Peyer's patch (tissue), 4 donors: Measurements from ENCODE around the gene ADGRB3.

Source experiments
- POLR2A ChIP-seq, 2 donors: fragments of 450-650 bp; IDR thresholded peaks; one replicate each; pipeline ENCODE4 v1.5.1; 2017; ENCODE audit warnings: antibody characterized with exemption in 2 of 2, mild to moderate bottlenecking in 2 of 2, moderate library complexity in 2 of 2
- TF ChIP-seq, protein P1 (sequence below), 6 experiments: fragments of 450-650 bp in 4 of 6; fragments of 200-600 bp in 2 of 6; sonication (generic) in 1 of 6; IDR thresholded peaks; one replicate each; pipeline ENCODE4 v1.5.1; 2017 to 2019; ENCODE audit warnings: antibody characterized with exemption in 6 of 6, mild to moderate bottlenecking in 3 of 6, moderate library complexity in 1 of 6

GRCh38 chr6:69090132-69090531, 455.1 kb downstream of the ADGRB3 start:
- TF ChIP-seq, protein P1, sequence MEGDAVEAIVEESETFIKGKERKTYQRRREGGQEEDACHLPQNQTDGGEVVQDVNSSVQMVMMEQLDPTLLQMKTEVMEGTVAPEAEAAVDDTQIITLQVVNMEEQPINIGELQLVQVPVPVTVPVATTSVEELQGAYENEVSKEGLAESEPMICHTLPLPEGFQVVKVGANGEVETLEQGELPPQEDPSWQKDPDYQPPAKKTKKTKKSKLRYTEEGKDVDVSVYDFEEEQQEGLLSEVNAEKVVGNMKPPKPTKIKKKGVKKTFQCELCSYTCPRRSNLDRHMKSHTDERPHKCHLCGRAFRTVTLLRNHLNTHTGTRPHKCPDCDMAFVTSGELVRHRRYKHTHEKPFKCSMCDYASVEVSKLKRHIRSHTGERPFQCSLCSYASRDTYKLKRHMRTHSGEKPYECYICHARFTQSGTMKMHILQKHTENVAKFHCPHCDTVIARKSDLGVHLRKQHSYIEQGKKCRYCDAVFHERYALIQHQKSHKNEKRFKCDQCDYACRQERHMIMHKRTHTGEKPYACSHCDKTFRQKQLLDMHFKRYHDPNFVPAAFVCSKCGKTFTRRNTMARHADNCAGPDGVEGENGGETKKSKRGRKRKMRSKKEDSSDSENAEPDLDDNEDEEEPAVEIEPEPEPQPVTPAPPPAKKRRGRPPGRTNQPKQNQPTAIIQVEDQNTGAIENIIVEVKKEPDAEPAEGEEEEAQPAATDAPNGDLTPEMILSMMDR (IDR thresholded peaks at IDR 0.05), result no peak
- no peak for TF ChIP-seq POLR2A (IDR thresholded peaks at IDR 0.05)
